IPS DF 4.7 (cell line): ENCODE results near the gene SYNGR2.

Experiments used
- DNase-seq: peaks from one replicate; pipeline ENCODE4 v3.0.0-alpha.2; 2013; ENCODE audit warnings: low spot score; ENCODE audit errors: extremely low read depth

Gene SYNGR2

DNA sequence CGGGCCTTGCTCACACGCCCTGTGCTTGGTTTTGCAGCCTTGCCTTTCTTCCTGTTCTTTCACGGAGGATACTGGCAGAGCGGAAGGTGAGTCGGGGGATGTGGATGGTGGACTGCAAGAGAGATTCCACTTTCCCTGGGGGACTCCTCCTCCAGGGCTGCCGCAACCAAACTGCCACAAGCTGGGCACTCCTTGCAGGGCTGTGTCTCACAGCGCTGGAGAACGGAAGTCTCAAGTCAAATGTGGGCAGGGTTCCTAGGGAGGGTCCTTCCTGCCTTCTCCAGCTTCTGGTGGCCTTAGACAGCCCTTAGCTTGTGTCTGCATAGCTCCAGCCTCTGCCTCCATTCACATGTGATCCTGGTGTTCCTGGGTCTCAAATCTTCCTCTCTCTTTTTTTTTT lies 34.3 kb downstream of the SYNGR2 start:
- DNase-seq: no peak

DNA sequence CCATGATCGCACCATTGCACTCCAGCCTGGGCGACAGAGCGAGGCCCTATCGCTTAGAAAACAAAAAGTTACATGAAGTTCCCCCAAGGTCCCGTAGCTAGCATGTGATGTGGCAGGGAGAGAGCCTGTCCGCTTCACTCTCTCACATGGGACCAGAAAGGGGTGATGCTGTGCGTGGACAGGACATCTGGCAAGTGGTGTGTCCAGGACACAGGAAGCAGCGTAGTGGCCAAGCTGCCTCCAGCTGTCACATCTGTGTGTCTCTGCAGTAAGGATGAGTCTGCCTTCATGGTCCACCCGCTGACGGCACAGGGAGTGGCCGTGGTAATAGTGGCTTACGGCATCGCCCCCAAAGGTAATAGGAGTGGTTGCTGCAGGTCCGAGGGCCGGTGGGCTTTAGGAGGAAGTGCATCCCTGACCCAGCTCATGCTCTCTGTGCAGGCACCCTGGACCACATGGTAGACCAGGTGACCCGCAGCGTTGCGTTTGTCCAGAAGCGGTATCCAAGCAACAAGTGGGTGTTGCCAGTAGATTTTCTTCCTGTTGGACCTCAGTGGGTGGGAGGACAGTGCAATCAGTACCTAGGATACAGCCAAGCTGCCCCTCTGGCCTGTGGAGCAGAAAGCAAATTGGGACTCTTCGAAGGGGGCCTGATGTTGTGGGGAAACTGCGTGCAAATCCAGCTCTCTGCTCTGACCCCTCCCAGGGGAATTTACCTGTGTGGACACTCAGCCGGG lies 36.2 kb downstream of the SYNGR2 start:
- no peak for DNase-seq

DNA sequence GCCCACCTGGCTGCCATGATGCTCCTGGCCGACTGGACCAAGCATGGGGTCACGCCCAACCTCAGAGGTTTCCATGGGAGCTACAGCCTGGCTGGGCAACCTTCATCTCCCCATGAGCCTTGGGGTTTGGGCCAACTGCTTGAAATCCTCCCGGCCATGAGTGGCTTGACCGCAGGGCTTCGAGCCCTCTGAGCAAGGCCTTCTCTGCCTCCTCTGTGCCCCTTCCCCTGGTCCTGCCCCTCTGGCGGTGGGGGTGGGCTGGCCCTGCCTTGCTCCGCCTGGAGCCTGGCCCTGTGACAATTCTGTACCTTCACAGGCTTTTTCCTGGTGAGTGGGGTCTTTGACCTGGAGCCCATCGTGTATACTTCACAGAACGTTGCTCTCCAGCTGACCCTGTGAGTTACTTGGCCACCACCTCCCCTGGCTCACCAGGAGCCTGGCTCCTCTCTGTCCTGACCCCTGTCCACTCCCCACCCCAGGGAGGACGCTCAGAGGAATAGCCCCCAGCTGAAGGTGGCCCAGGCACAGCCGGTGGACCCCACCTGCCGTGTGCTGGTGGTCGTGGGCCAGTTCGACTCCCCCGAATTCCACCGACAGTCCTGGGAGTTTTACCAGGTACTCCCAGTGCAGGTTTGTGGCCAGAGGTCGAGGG lies 36.9 kb downstream of the SYNGR2 start:
- no peak for DNase-seq

DNA sequence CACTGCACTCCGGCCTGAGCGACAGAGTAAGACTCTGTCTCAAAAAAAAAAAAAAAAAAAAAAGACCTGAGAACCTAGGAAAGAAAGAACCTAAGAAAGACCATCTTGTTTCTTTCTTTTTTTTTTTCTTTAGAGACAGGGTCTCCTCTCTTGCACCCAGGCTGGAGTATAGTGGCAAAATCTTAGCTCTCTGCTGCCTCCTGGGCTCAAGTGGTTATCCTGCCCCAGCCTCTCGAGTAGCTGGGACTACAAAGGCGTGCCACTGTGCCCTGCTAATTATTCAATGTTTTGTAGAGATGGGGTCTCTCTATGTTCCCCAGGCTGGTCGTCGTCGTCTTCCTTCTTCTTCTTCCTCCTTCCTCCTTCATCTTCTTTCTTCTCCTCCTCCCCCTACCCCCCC lies 37.9 kb downstream of the SYNGR2 start:
- no peak for DNase-seq

DNA sequence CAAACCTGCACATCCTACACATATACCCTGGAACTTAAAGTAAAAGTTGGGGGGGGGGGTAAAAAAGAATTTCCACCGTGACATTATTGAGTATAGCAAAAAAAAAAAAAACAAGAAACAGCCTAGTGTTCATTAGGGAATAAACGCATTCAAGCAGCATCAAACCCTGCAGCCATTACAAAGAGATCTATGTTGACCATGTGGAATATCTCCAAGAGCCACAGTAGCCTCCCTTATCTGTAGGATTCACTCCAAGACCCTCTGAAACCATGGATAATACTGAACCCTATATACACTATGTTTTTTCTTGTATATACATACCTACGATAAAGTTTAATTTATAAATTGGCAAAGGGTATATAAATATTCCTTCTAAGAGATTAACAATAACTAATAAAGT lies 40.1 kb downstream of the SYNGR2 start:
- no peak for DNase-seq

DNA sequence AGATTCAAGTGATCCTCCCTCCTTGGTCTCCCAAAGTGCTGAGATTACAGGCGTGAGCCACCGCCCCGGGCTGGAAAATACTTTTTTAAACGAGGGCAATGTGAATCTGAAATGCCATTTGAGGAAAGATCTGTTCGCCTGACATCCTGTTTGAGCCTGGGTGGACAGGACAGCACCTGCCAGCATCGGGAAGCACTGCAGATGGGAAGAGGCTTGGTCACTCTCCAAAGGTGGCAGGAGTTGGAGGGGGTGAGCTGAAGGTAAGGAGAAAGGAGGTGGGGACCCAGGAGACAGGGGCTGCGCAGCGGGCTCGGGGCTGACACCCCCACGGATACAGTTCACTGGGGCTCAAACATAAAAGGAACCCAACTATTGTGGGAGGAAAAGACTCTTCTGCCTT lies 41.7 kb downstream of the SYNGR2 start:
- no peak for DNase-seq

DNA sequence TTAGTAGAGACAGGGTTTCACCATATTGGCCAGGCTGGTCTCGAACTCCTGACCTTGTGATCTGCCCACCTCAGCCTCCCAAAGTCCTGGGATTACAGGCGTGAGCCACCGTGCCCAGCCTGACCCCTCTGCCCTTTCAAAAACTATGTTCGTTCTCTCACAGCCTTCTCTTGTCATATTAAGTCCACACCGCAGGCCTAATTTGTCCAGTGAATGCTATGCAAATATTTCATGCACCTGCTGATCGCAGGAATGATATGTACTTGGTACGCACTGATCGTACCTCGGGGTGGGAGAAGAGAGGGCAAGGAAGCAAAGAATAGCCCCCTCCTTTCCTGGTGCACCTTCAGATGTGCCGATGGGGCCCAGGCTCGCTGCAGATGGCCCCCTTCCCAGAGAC lies 42.7 kb downstream of the SYNGR2 start:
- no peak for DNase-seq

DNA sequence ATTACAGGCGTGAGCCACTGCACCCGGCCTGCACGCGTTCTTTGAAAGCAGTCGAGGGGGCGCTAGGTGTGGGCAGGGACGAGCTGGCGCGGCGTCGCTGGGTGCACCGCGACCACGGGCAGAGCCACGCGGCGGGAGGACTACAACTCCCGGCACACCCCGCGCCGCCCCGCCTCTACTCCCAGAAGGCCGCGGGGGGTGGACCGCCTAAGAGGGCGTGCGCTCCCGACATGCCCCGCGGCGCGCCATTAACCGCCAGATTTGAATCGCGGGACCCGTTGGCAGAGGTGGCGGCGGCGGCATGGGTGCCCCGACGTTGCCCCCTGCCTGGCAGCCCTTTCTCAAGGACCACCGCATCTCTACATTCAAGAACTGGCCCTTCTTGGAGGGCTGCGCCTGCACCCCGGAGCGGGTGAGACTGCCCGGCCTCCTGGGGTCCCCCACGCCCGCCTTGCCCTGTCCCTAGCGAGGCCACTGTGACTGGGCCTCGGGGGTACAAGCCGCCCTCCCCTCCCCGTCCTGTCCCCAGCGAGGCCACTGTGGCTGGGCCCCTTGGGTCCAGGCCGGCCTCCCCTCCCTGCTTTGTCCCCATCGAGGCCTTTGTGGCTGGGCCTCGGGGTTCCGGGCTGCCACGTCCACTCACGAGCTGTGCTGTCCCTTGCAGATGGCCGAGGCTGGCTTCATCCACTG lies 45.8 kb downstream of the SYNGR2 start, which contains the start of gene BIRC5:
Gene BIRC5, plus strand, starts transcription at position 238 of the 690 bp plus-strand sequence. Its CDS starts 64 bp downstream, at position 302.
- DNase-seq: no peak

DNA sequence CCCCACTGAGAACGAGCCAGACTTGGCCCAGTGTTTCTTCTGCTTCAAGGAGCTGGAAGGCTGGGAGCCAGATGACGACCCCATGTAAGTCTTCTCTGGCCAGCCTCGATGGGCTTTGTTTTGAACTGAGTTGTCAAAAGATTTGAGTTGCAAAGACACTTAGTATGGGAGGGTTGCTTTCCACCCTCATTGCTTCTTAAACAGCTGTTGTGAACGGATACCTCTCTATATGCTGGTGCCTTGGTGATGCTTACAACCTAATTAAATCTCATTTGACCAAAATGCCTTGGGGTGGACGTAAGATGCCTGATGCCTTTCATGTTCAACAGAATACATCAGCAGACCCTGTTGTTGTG lies 46.3 kb downstream of the SYNGR2 start:
- no peak for DNase-seq

DNA sequence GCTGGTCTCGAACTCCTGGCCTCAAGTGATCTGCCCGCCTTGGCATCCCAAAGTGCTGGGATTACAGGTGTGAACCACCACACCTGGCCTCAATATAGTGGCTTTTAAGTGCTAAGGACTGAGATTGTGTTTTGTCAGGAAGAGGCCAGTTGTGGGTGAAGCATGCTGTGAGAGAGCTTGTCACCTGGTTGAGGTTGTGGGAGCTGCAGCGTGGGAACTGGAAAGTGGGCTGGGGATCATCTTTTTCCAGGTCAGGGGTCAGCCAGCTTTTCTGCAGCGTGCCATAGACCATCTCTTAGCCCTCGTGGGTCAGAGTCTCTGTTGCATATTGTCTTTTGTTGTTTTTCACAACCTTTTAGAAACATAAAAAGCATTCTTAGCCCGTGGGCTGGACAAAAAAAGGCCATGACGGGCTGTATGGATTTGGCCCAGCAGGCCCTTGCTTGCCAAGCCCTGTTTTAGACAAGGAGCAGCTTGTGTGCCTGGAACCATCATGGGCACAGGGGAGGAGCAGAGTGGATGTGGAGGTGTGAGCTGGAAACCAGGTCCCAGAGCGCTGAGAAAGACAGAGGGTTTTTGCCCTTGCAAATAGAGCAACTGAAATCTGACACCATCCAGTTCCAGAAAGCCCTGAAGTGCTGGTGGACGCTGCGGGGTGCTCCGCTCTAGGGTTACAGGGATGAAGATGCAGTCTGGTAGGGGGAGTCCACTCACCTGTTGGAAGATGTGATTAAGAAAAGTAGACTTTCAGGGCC lies 51.2 kb downstream of the SYNGR2 start:
- no peak for DNase-seq
